Ectodermal cell (in vitro differentiated cells): ENCODE results near the gene TMPRSS2.

Experiments
- H3K27ac ChIP-seq: 2 replicates; pipeline ENCODE4 v1.7.0; 2013; ENCODE audit warnings: mild to moderate bottlenecking, low read depth, low read length; ENCODE audit not compliant: insufficient read depth, poor library complexity, severe bottlenecking
- H3K27me3 ChIP-seq: 2 replicates; pipeline ENCODE4 v1.7.0; 2013; ENCODE audit warnings: mild to moderate bottlenecking, low read length; ENCODE audit not compliant: insufficient read depth, control insufficient read depth, poor library complexity, severe bottlenecking
- H3K36me3 ChIP-seq: one replicate; pipeline ENCODE4 v1.7.0; 2013; ENCODE audit warnings: low read length; ENCODE audit not compliant: control insufficient read depth, insufficient read depth
- H3K4me1 ChIP-seq: one replicate; pipeline ENCODE4 v1.7.0; 2013; ENCODE audit warnings: low read length; ENCODE audit not compliant: control insufficient read depth, insufficient read depth
- H3K4me3 ChIP-seq: 2 replicates; pipeline ENCODE4 v1.7.0; 2013; ENCODE audit warnings: low read depth, low read length, control low read depth; ENCODE audit not compliant: insufficient read depth
- H3K9me3 ChIP-seq: 2 replicates; pipeline ENCODE4 v1.7.0; 2013; ENCODE audit warnings: mild to moderate bottlenecking, low read length, moderate library complexity; ENCODE audit not compliant: control insufficient read depth
- WGBS, 2 experiments: methylation state at CpG; one replicate each; pipeline ENCODE4 v1.1.7; 2013; ENCODE audit warnings: missing lambda C conversion rate in 2 of 2; 5-methylcytosine and 5-hydroxymethylcytosine counted together

TMPRSS2 gene

DNA sequence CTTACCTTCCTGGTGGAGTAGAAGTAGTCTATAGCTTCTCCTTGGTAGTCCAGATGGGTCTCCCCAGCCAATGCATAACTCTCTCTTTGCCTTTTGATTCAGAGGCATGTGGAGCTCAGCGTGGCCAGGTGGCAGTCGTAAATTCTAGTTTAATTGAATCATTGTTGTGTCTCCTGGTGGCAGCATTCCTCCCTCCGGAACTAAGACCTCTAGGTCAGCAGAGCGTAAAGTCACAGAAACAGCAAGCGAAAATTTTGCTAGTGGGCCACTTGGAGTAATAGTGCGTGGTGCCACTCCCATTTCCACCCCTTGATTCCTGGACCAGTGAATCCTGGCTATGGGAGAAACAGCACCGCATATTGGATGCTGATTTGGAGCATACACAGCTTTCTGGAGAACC lies 3.9 kb upstream of the TMPRSS2 start:
- no peaks in the 10 kb centered on the region for H3K36me3 ChIP-seq
- H3K4me1 ChIP-seq: no peaks in the 10 kb centered on the region
- H3K27ac ChIP-seq: no peak overlapping the region
- 84 to 85% methylated on average over 7 of the region's 7 CpGs for WGBS, 2 experiments
- peaks cover 32% of the 10 kb centered on the region for H3K27me3 ChIP-seq
- no peaks in the 10 kb centered on the region for H3K9me3 ChIP-seq
- H3K4me3 ChIP-seq: no peak overlapping the region

DNA sequence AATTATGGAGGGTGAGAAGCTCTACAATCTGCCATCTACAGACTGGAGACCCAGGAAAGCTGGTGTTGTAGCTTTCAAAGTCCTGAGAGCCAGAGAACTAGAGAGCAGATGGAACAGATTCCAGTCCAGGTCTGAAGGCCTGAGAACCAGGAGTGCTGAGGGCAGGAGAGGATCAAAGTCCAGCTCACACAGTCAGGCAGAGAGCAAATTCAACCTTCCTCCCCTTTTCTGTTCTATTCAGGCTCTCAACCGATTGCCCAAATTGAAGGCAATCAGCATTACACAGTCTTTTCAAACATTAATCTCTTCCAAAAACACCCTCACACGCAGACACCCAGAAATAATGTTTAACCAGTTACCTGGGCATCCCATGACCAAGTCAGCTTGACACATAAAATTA lies 2.5 kb upstream of the TMPRSS2 start:
- no peaks in the 10 kb centered on the region for H3K9me3 ChIP-seq
- 21 to 31% methylated on average over 2 of the region's 2 CpGs for WGBS, 2 experiments
- no peak overlapping the region for H3K27ac ChIP-seq
- peaks cover 46% of the 10 kb centered on the region for H3K27me3 ChIP-seq
- no peak overlapping the region for H3K4me3 ChIP-seq
- H3K4me1 ChIP-seq: no peaks in the 10 kb centered on the region
- H3K36me3 ChIP-seq: no peaks in the 10 kb centered on the region

DNA sequence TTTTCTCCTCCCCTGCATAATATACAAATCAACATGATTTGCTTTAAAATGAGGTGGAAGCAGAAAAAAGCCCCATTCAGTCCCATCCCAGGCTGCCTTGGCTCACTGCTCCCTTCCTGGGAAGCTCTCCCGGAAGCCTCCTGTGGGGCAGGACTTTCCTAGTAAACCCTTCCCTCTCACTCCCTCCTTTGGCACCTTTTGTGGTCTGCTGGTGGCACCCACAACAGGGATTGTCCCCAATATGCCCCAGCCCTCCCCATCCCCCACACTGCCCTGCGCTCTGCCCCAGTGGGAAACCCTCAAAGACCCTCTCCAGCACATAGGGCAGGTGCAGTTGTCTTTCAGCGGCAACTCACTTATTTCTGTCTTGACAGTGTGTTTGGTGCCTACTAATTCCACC lies 1.8 kb upstream of the TMPRSS2 start:
- WGBS, 2 experiments: 58 to 59% methylated on average over 3 of the region's 3 CpGs
- Histone ChIP-seq H3K4me3 (no peak overlapping the region), H3K27me3 (peaks cover 53% of the 10 kb centered on the region), H3K27ac (no peak overlapping the region), H3K4me1 (no peaks in the 10 kb centered on the region), H3K9me3 (no peaks in the 10 kb centered on the region), H3K36me3 (no peaks in the 10 kb centered on the region)

DNA sequence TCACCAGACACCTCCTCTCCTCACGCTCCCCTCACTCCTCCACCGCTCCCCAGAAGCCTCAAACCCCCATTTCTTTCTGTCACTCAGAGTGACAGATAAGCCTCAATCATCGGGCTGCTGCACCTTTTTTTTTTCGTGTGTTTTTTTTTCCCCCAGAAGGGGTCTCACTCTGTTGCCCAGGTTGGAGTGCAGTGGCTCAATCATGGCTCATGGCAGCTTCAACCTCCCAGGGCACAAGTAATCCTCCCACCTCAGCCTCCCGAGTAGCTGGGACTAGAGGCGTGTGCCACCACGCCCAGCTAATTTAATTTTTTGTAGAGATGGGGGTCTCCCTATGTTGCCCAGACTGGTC lies 1.2 kb upstream of the TMPRSS2 start:
- peaks cover 58% of the 10 kb centered on the region for H3K27me3 ChIP-seq
- H3K36me3 ChIP-seq: no peaks in the 10 kb centered on the region
- no peaks in the 10 kb centered on the region for H3K9me3 ChIP-seq
- no peak overlapping the region for H3K4me3 ChIP-seq
- H3K4me1 ChIP-seq: no peaks in the 10 kb centered on the region
- 59 to 62% methylated on average over 7 of the region's 7 CpGs for WGBS, 2 experiments
- H3K27ac ChIP-seq: no peak overlapping the region

DNA sequence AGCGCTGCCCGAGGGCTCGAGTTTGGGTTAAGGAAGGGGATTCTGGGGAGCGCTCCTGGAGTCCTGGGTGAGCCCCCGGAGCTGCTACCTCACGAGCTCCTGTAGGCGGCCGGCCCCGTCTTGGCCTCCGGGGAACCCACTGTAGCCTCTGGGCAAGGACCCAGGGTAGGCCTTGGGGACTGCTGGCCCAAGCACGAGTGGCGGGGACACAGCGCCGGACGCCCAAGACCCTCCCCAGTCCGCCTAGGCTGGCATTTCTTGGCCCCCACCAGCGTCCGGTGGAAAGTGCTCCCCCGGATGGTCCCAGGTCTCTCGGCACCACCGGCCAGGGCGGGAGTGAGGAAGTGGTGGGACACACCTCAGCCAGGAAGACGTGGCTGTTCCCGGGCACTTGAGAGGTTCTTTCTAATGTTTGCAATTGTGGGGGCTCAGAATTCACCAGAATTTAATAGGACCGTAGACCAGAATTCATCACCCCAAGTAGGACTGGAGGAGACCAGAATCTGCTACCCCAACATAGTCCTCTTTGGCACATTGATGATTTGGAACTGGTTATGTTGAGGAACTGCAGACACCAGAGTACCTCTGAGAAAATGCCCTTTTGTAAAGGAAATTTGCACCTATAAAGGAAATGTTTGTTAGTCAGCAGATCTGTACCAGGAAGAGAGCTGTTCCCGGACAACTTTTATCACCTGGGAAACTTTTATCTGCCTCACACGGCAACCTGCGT lies 622 bp upstream of the TMPRSS2 start:
- H3K27me3 ChIP-seq: peaks cover 58% of the 10 kb centered on the region
- H3K36me3 ChIP-seq: no peaks in the 10 kb centered on the region
- H3K4me1 ChIP-seq: no peaks in the 10 kb centered on the region
- WGBS, 2 experiments: 11 to 12% methylated on average over 28 of the region's 28 CpGs
- H3K9me3 ChIP-seq: no peaks in the 10 kb centered on the region
- H3K4me3 ChIP-seq: peak overlapping the region; percentile 8
- H3K27ac ChIP-seq: no peak overlapping the region

DNA sequence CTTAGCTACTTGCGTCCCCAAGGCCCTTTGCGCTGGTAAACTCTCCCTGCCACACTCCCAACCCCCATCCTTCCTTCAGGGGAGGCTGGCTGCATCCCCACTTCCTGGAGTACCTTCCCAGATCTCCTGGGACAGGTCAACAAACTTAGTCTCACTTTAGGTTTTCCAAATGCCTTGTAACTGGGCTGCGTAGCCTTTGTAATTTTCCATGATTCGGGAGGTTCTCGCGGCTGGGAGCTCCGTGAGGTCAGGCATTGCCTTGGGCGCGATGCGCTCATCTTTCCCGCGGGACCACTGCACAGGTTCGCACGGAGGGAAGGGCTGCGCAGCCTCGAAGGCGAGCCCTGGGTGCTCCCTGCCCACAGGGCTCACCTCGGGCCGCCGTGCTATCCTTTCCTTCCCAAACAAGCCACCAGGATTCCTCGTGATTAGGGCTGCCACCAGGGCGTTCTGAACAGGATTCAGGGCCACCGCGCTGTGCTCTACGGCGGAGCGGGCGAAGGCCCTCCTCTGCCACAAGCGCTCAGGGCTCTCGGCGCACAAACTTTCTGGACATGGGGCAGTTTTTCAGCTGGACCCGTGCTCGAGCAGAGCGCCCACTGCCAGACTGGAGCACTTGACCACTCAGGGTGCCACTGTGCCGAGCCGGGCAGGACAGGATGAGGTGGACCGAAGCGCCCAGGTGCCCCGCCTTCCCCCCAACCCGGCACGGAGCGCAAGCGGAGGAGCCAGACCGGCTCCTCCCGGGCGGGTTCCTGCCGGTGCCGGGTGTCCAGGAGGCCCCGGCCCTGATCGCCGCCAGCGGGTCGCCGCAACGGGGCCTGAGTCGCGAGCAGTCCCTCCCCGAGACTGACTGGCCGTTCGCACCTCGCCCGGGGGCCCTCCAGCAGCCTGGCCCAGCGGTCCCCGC lies 1.1 kb downstream of the TMPRSS2 start:
- Histone ChIP-seq H3K27ac (no peak overlapping the region), H3K9me3 (no peaks in the 10 kb centered on the region), H3K36me3 (no peaks in the 10 kb centered on the region), H3K4me3 (peak overlapping the region; percentile 52), H3K27me3 (peaks cover 58% of the 10 kb centered on the region), H3K4me1 (no peaks in the 10 kb centered on the region)
- 2 to 3% methylated on average over 64 of the region's 64 CpGs for WGBS, 2 experiments

DNA sequence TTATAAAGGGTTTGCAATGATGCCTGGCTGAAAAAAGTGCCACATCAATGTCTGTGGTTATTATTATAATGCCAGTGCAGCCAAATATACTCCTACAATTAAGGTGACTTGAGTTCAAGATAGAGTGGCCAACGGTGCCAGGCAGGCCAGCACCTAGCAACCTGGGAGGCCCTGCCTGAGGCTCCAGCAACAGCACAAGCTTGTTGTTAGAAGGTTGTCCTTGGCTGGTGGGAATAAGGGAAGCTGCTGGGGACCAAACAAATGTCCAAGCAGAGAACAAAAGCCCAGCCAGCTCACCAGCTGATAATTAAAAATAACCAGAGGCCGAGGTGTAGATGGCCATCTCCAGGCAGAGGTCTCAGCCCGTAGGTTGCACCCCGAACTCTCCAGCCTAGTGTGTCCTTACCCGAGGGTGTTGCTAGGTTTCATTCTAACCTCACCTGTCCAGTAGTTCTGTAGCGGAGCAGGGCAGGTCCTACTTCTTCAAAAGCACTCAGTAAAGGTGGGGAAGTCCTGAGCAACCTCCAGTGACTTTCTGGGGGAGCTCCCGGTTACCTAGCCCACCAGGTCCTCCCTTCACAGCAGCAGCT lies 1.9 kb downstream of the TMPRSS2 start:
- H3K4me3 ChIP-seq: no peak overlapping the region
- 67 to 80% methylated on average over 7 of the region's 7 CpGs for WGBS, 2 experiments

DNA sequence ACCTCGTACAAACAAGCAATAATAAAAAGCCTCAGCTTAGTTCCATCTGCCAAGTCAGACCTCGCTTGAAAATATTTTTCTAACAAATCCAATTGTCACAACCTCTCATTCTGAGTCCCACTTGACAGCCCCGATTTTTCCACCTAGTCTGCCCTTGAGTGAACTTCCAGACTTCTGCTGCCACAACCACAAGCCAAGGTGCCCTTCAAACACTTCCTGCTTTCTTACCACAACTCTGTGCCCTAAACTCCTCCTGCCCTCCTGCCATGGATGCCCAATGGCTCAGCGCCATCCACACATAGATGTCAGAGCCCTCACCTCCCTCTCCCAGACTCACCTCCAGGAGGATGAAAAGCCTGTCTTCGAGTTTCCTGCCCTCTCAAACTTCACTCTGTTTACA lies 3.9 kb downstream of the TMPRSS2 start:
- H3K27me3 ChIP-seq: peaks cover 47% of the 10 kb centered on the region
- no peak overlapping the region for H3K4me3 ChIP-seq
- H3K9me3 ChIP-seq: no peaks in the 10 kb centered on the region
- H3K36me3 ChIP-seq: no peaks in the 10 kb centered on the region
- H3K4me1 ChIP-seq: no peaks in the 10 kb centered on the region
- H3K27ac ChIP-seq: no peak overlapping the region
- WGBS, 2 experiments: 88 to 89% methylated on average over 5 of the region's 5 CpGs

More for the DNA sequence above, 1.9 kb downstream of the TMPRSS2 start:
- Histone ChIP-seq H3K27ac (no peak overlapping the region), H3K27me3 (peaks cover 58% of the 10 kb centered on the region), H3K36me3 (no peaks in the 10 kb centered on the region), H3K4me1 (no peaks in the 10 kb centered on the region), H3K9me3 (no peaks in the 10 kb centered on the region)

DNA sequence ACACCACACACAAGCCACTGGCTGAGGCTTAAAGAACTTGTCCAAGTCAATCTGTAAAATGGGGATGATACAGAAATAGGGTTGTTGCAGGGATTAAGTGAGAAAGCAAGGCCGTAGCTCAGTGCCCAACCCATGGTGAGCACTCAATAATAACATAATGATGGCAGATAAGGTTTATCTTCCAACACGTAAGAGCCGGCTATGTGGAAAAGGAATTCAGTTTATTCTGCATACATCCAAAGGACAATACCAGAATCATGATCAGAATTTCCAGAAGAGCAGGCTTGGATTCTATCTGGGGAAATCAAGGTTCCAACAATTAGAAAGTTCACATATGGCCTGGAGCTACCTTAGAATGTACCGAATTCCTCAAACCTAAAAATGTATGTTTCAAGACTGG lies 4.6 kb downstream of the TMPRSS2 start:
- H3K4me3 ChIP-seq: no peak overlapping the region
- H3K27ac ChIP-seq: no peak overlapping the region
- 92 to 93% methylated on average over 4 of the region's 4 CpGs for WGBS, 2 experiments
- H3K4me1 ChIP-seq: no peaks in the 10 kb centered on the region
- no peaks in the 10 kb centered on the region for H3K36me3 ChIP-seq
- peaks cover 40% of the 10 kb centered on the region for H3K27me3 ChIP-seq
- no peaks in the 10 kb centered on the region for H3K9me3 ChIP-seq

DNA sequence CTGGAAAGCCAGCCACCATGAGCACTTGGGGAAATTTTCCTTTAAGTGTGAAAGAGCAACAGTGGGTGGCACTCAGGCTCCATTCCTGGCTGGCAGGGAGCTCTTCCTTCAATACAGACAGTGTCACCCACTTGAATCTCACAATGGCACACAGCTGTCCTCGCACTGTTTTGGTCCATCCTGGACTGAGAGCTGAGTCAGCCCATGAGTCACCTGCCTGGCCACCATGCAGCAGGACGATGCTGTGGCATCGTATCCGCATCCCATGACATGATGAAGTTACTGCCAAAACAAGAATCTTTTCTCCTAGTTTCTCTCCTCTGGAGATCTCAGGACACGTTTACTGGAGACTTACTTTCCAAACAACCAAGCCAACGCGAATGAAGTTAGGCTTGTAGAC lies 6.0 kb downstream of the TMPRSS2 start:
- no peak overlapping the region for H3K4me3 ChIP-seq
- H3K27me3 ChIP-seq: peaks cover 26% of the 10 kb centered on the region
- WGBS, 2 experiments: 89 to 90% methylated on average over 7 of the region's 7 CpGs
- no peaks in the 10 kb centered on the region for H3K36me3 ChIP-seq
- H3K4me1 ChIP-seq: no peaks in the 10 kb centered on the region
- H3K9me3 ChIP-seq: no peaks in the 10 kb centered on the region
- no peak overlapping the region for H3K27ac ChIP-seq
